Measurements from ENCODE around the gene MSGN1. TPM values are rescaled to one million over a fixed set of nuclear protein-coding genes. Genes with fewer than 3 reads are reported as not detected.

MSGN1 gene
- total RNA-seq, 1 experiment from 2014 or later, result not detected

GRCh38 chr2:17857021-17857420, 40.8 kb downstream of the MSGN1 start:
- H3K4me3 Mint-ChIP-seq, result no peak overlapping the region
- Histone ChIP-seq H4K8ac (replicated peaks; ENCODE audit: insufficient read length, low read depth, low read length) (no peak overlapping the region), H4K5ac (ENCODE audit: insufficient read length, low read depth, low read length) (no peak overlapping the region), H2AFZ (ENCODE audit: low read length) (no peak overlapping the region), H3K23ac (ENCODE audit: insufficient read length, low read depth, low read length) (no peak overlapping the region), H2BK12ac (ENCODE audit: insufficient read length, low read depth, low read length) (no peak overlapping the region), H2BK15ac (ENCODE audit: low read depth, low read length) (no peak overlapping the region), H4K91ac (ENCODE audit: insufficient read length, low read depth, low read length) (no peak overlapping the region), H3K56ac (ENCODE audit: insufficient read length, low read depth, low read length) (no peak overlapping the region), H4K20me1 (ENCODE audit: control insufficient read depth, insufficient read depth, insufficient read length) (peaks cover 2% of the 10 kb centered on the region), H3K27ac (ENCODE audit: insufficient read length, low read depth, low read length) (no peak overlapping the region), H3T11ph (ENCODE audit: low read length) (no peak overlapping the region), H3K27me3 (ENCODE audit: insufficient read depth, low read length) (no peaks in the 10 kb centered on the region), H3K23me2 (ENCODE audit: insufficient read length, low read depth, low read length, poor library complexity, severe bottlenecking) (no peaks in the 10 kb centered on the region), H3K79me2 (ENCODE audit: insufficient read depth, low read length) (no peaks in the 10 kb centered on the region), H3K4ac (ENCODE audit: low read depth, low read length) (no peak overlapping the region), H3K18ac (ENCODE audit: insufficient read length, low read depth, low read length) (no peak overlapping the region), H2BK20ac (ENCODE audit: low read depth, low read length, poor library complexity, severe bottlenecking) (no peak overlapping the region), H3K14ac (ENCODE audit: insufficient read depth, low read length) (no peak overlapping the region), H3K9me3 (ENCODE audit: control insufficient read depth, low read depth, low read length) (no peaks in the 10 kb centered on the region), H3K79me1 (ENCODE audit: insufficient read depth, low read depth, low read length, poor library complexity, severe bottlenecking) (no peaks in the 10 kb centered on the region), H2BK5ac (ENCODE audit: insufficient read length, low read length) (no peak overlapping the region), H2AK5ac (ENCODE audit: insufficient read length, low read length) (no peak overlapping the region), H3K4me2 (ENCODE audit: insufficient read depth, insufficient read length, low read length) (no peak overlapping the region), H3K9ac (ENCODE audit: extremely low read depth, insufficient read length, low read length) (no peak overlapping the region), H2BK120ac (ENCODE audit: low read depth, low read length, poor library complexity, severe bottlenecking) (no peak overlapping the region), H3K4me1 (ENCODE audit: insufficient read depth, low read length) (no peaks in the 10 kb centered on the region)
- no CpG with 5 or more reads among the region's 3 CpGs for WGBS (ENCODE audit: extremely low coverage, insufficient read length, low lambda C conversion rate)
- H3K36me3 Mint-ChIP-seq (ENCODE audit: insufficient read depth in 1 of 3, low read depth in 3 of 3), result no peaks in the 10 kb centered on the region
- no peaks in the 10 kb centered on the region for H3K9me3 Mint-ChIP-seq
- DNase-seq, result no peak
- peaks cover 5% of the 10 kb centered on the region in 2 experiments; a peak in 3 of 4 replicates for H3K4me1 Mint-ChIP-seq
- H3K27me3 Mint-ChIP-seq (ENCODE audit: low read depth), result peaks cover 2% of the 10 kb centered on the region
- TF ChIP-seq CTCF (conservative IDR thresholded peaks at IDR 0.05), result no peak
- no peak overlapping the region for H3K27ac Mint-ChIP-seq

All from H9 (cell line).